HG02973 (cell line): Measurements from ENCODE around the gene SMC6.

ENCODE experiments used
- ATAC-seq: cut with Tn5 transposase; IDR thresholded peaks from one replicate; pipeline ENCODE4 v1.9.1; 2021; ENCODE audit warnings: moderate library complexity; ENCODE audit not compliant: unreplicated experiment

The SMC6 gene

DNA sequence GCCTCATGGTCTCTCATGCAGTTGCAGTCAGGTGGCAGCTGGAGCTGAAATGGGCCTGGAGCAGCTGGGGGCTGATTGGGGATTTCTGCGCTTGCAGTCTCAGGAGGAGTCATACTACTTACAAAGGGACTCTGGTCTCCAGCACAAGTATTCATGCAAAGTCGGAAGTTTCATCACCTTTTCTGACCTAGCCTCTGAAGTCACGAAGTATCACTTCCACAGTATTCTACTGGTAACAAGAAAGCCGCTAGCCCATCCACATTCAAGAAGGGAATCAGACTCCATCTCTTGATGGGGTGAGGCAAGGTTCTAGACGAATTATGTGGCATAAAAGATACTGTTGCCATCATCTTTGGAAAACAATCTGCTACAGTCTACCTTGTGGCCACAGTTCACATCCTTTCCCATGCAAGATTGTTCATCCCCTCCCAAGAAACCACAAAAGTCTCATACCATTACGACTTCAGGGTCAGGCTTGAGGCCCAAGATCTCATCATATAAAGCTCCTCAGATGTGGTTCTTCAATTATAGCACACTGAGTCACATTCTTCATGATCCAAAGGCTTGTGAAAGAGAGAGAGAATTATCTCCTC lies 95.3 kb downstream of the SMC6 start:
- peak; percentile 66 for ATAC-seq

DNA sequence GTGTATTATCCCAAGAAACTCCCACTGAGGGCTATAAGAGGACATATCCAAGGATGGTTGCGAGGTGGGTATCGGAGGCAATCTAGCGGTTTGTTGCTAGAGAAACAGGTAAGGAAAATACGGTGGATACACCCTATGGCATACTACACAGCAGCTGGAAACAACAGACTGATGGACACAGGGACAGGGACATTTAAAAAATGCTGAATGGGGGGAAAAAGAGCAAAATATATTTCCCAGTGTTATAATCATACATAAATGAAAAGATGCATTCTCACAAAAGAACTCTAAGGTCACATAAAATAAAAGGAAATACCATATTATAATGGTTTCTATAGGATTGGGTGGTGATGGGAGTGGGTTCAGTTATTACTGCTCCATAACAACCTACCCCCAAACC lies 95.9 kb downstream of the SMC6 start:
- ATAC-seq = no peak

DNA sequence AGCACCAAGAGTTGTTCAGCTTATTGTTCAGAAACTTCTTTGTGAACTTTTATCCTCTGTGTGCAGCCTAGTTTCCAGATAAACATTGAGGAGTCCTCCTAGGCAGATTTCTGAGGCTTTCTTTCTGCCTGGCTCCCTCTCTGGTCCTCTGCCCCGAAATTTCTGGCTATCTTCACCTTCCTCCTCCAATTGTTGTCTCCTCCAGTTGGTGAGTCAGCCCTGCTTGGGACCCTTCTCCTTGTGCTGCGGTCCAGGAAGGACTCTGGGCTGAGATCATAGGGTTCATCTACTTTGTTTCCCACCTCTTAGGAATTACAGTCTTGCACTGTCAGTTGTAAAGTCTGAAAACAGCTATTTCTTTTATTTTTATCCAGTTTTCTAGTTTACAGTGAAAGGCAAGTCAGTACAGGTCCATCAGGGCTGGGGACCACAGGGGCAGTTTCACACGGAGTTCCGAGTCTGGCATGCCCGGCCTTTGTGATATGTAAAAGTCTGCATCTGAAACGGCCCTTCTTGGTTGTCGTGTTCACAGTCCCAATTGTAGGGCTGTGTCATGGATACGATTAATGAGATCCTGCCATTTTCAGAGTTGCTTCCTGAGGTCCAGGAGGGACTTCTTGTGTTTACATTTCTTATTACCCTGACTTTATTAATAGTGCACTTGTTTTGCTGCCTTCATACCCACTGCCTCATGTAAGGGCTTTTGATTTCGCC lies 100.8 kb downstream of the SMC6 start:
- no peak for ATAC-seq

DNA sequence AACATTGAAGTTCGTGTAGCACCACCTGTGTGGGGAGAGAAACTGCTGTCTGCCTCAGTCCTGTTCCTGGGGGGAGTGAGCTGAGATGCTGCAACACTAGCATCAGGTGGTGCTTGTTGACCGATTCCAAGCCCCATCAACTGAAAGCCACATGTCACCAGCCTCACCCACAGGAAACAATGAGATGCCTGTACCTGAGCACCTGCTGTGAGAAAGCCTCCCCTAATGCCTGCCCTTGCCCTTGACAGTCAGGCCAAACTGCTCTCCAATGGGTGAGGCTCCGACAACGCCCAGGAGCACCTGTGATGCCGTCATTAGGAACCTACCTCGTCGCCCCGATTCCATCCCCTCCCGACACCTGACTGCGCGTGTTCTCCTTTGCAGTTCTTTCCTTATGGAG lies 104.6 kb downstream of the SMC6 start:
- ATAC-seq = no peak

DNA sequence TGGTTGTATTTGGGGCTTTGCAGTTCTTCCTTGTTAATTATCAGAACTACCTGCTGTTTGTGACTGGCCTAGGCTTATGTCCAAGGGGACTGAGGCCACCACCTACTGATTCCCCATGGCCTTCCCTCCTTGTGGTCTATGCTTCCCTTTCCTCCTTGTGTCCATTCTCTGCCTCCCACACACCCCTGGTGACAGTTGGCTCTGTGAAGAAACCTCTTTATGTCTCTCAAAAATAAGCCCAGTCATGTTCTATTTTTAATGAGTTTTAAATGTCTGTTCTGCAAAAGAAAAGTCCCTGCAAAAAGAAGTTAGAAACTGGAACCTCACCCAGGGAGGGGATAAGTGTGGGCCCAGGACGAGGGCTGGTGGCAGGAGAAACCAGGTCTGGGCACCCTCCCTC lies 105.0 kb downstream of the SMC6 start:
- no peak for ATAC-seq

DNA sequence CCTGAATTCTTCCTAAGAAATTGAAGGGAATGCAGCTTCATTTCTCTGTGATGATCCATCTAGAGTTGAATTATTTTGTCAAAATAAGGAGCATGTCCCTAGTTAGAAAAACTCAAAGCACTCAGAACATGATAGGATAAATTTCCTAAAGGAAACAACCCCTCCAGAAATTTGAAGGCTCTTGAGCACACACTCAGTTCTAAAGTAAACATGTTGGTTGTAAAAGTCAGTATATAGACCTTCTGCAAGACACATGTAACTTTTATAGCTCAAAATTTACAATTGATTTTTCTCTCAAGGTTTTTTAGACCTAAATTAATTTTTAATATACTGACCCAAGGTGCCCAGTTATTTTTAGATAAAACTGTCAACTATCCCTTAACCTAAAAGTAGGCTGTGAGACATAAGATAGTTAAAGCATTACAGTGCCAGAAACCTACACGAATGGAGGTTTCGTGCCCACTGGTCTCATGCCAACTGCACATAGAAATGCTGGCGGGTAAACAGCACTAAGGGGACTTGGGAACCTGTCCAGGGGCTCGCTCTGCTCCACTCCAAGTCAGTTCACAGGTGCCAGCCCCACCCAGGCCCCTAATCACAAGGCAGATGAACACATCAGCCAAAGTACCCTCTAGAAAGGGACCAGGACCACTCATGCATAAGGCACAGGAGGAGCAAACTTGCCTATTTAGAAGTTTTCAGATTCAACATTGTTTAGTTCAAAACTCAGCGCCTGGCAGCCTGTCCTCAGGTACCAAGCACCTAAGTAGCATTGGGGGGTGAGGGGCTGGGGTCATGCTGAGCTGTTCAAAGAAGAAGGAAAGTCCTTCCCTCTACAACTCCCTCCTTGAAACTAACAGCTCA lies 106.5 kb downstream of the SMC6 start:
- no peak for ATAC-seq

DNA sequence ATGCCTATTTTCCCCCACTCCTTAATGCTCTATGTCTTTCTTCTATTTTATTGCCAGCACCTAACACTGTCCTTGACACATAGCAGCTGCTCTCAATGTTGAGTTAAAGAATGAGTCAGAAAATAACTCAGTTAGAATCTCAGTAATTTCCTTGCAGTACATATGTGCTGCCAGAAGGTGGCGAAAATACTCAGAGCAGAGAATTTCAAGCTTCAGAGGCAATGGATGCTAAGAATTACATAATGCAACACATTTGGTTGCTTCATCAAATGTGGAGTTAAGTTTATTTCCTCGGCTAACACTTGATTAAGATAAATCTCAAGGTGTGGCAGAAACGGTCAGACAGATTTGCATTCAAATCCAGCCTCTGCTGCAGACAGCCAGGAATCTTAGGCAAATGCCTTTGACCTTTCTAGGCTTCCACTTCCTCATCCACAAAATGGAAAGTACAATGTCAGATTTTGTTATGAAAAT lies 107.5 kb downstream of the SMC6 start:
- peak; percentile 86 for ATAC-seq

DNA sequence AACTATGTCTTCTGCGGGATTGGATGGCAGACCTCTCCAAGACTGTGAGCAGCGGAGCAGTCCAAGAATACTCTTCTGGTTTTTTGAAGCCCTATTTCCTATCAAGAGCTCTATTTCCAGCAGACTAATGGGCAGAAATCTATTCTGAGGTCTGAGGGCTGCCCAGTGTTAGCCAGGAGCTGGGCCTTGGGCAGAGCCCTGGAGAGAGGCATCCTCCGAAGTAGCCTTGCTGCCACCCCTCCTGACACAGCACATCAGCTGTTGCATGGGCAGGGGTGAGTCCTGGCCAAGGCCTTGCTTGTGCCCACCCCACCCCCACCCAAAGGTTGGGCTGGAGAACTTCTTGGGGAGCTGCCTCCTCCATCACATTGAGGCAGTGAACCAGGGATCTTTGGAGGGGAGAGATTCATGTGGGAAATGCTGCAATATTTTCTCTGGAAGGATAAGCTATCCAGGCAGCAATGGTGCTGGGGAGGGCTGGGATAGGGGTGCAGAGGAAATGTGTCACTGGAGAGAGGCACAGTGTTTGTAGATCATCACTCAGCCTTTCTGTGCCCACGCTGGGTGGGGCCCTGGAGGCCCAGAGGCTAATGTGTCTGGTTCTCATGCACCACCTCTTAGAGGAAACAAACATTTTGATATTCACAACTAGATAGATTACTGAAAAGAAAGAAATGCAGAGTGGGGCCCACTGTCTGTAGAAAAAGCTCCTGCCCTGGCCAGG lies 108.5 kb downstream of the SMC6 start:
- no peak for ATAC-seq

DNA sequence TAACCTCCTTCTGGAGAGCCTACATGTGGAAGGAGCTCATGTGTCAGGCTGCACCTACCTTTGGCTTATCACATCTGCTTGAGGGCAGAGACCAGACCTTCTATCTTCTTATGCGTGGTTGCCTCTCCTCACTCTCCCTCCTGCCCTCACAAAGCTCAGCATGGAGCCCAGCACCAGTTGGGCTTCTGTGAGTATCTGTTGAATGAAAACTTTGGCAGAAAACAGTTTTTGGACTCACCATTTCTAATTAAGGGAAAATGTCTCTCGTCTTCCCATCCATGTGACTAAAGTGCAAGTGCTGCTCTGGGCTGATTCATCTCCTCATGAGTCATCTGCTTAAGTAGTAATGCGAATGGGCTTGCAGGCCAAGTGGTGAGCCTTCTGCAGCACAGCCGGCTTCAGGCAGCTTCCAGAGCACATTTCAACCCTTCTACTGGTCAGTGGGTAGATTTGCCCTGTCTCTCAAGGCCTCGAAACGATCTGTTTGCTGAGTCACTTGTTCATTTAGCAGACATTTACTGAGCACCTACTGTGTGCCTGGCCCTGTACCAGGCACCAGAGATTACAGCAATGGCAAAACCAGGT lies 110.5 kb downstream of the SMC6 start:
- ATAC-seq = no peak

DNA sequence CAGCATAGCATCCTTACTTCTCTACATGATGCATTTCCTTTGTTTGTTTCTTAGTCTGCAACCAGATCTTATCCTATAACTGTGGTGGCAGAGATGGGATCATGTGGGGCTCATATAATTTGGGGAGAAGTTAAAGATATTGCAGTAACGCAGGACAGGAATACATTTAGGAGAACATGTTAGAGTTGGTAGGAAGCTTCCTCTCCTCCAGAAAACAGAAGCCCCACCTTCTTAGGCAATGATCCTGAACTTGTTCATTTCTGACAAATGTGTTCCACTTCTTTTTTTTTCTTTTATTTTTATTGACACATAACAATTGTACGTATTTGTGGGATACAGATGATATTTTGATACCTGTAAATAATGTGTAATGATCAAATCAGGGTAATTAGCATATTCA lies 113.2 kb downstream of the SMC6 start:
- no peak for ATAC-seq

DNA sequence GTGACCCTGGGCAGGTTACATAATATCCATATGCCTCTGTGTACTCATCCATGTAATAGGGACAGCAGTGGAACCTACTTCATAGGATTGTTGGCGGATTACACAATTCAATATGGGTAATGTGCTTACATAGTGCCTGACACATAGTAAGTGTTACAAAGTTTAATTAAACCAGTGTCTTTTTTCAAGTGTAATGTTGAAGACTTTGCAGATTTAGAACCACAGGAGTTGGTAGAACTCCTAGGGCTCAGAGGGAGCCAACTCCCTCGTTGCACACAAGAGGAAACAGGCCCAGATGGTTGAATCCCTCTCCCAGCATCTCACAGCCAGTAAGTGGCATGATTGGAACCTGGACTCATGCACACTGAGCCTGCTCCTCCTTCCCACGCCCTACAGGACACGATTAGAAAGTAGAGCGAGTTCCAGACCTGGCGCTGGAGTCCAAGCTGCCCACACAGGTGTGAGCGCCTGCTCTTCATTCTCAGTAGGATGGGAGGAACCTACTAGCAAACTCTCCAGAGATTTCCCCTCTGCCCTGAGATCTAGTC lies 115.3 kb downstream of the SMC6 start:
- no peak for ATAC-seq

DNA sequence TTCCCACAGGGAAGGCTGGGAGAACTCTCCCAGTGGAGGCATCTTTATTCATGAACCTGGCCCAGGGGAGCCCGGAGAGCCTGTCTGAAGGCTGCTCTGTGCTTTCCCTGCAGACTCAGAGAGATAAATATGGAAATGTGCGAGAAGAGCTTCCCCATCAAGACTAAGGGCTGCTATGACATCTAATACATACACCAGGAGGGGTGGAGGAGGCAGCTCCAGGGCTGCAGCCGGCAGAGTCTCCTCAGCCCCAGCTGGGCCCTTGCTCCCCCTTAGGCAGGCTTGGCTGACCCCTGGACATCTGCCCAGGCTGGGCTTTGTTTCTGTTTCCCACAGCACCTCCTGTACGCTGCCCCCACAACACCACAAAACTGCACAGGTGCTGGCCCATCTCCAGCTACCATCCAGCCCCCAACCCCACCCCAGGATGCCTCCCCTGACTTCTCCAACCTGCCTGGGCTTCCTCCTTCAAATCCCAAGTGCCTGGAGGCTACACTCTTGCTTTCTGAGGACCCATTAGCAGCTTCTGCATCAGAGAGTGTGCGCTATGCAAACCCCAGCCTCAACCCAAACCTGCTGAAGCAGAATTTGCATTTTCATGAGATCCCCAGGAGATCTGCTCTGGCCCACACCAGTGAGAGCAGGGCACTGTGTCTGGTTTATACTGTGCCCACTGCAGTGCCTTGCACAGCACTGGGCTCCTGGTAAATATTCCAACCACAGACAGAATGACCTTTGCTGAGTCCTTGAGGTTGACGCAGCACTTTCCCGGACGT lies 116.3 kb downstream of the SMC6 start:
- ATAC-seq = no peak

DNA sequence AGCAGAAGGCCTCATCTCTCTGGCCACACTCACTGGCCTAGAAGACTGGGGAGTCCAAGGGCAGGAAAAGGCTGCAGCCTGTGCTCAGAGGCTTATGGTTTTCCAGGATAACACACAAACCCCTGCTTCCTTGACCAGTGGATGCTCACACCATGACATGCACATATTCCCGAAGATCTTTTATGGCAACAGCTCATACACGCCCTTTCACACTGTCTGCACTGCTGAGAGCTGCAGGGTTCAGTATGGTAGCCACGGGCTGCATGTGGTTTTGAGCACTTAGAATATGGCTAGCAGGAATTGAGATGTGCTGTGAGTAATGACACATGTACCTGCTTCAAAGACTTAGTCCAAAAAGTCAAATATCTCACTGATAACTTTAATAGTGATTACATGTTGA lies 117.4 kb downstream of the SMC6 start:
- ATAC-seq = no peak

DNA sequence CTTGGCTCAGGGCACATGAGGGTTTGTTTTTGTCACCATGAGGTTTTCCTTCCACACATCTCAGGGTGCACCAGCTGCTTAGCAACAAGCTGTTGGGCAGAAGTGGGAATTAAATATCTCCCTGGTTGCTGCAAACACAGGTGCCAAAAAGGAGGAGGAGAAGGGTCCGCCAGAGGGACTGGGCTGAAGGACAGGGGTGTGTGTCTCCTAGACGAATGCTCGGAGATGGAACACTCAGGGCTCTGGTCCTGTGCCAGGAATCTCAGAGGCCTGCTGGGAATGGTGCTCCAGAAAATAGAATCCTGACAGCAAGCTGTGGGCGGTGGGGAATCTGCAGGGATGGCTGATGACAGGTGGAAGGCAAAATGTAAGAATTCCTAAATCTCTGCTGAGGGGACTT lies 118.6 kb downstream of the SMC6 start:
- ATAC-seq = no peak

DNA sequence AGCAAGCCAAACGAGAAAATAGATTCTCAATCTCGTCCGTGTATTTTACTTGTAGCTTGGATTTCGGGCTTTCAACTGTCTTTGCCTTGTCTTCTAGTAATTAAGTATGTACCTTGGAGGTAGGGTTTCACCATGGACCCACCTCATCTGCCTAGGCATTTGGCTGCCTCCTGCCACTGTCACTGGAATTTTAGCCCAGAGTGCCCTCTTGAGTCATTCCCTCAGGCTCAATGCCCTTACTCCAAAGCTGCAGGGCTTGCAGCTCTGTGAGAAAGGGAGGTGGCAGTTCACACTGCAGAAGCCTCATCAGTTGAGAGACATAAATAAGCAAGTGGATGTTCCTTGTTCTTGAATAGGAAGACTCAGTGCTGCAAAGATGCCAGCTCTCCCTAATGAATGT lies 123.5 kb downstream of the SMC6 start:
- ATAC-seq = no peak

DNA sequence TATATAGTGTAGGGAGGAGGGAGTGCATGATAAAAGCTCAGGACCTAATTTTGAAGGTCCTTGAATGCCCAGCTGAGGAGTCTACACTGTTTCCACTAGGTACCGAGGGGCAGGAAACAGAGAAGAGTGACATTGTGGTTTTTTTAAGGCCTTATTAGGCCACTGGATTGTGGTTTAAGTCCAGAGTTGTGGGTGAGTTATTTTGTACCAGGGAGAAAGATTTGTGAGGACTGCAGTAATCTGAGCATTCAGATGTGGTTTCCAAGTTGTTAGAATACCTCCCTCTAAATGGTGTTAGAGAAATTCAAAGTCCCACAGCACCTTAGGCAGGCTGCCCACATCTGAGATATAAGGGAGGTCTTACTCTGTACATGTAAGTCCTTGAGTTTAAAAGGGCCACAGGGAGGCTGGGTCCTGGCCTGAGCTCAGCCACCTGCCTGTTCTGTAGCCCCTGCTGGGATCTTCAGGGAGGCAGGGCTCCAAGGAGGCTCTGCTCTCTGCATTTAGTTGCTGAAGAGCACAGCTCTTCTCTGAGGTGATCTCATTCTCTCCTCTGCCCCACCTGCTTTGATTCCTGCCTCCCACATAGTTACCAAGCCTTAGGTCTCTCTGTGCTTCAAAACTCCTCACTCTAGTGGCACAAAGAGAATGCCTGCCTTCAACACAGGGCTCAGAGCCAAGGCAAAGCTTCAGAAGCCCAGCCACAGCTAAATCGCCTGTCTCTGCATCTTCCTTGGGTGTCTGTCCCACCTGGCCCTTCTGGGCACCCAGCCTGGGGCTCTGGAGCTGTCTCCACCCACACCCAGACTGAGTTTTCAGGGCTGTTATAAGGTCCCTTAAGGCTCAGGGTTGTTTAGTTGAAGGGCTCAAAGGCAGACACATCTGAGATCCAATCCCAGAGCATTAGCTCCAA lies 125.0 kb downstream of the SMC6 start:
- no peak for ATAC-seq

DNA sequence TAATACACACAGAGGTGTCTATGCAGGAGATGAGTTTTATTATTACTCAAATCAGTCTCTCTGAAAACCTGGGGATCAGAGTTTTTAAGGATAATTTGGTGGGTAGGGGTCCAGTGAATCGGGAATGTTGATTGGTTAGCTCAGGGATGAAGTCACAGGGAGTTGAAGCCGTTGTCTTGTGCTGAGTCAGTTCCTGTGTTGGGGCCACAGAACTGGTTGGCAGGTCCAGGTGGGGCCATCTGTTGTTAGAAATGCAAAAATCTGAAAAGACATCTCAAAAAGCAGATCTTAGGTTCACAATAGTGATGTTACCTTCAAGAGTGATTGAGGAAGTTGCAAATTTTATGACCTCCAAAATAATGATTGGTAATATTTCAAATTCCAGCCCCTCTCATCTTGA lies 126.2 kb downstream of the SMC6 start:
- ATAC-seq = no peak

DNA sequence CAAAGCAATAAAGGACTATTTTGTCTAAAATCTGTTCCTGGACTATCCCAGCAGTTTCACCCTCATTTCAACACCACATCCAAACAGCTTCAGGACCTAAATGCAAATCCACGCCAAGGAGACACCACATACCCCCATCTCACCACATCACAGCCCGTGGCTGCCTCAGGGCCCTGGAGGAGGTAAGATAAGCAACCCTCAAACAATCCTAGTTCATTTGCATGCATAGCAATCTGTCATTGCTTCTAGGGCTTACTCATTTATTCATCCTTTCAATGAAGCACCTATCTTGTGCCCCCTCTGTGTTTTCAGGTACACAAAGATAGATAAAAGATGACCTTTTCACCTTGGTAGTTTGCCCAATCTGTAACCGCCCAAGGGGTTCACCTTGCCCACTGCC lies 126.6 kb downstream of the SMC6 start:
- no peak for ATAC-seq

DNA sequence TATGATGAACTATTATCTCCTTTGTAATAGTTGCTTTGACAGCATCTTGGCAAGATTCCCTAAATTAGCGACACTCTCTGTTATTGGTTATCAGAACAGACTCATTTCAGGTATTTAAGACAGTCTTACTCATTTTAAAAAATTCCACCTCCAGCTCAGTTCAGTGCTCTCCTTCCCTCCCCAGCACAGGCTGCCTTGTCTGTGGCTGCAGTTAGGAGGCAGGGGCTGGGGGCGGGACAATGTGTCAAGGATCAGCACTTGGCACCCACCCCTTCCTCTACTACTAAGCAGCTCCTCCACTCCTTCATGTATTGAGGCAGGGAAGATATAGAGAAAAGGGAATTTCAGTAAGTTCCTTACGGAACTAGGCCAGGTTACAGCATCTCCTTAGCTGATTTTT lies 128.2 kb downstream of the SMC6 start:
- no peak for ATAC-seq
